Measurements from ENCODE around the gene KRTAP4-8. TPM values are rescaled to one million over a fixed set of nuclear protein-coding genes. Genes with fewer than 3 reads are reported as not detected.
A peak's percentile ranks its signal among the peaks of the same experiment; 100 is the strongest.

The KRTAP4-8 gene
- total and polyA plus RNA-seq, 2 of the 13 experiments (the other 11 are each of a cell fraction or from before 2014, with no cell fraction given) = not detected

- WGBS (ENCODE audit: low lambda C conversion rate) = 2% methylated on average over 4 of the region's 4 CpGs
- Histone ChIP-seq H3K9me3 (ENCODE audit: low read length) (no peaks in the 10 kb centered on the region), H3K36me3 (replicated peaks in 1 of 2; ENCODE audit: control insufficient read depth in 1 of 2, insufficient read depth in 2 of 2, low read length in 2 of 2) (no peaks in the 10 kb centered on the region), H3K27ac (ENCODE audit: extremely low read length, insufficient read depth, low read length) (no peak overlapping the region), H3K27me3 (ENCODE audit: control insufficient read depth in 1 of 2, insufficient read depth in 2 of 2, low read length in 2 of 2) (no peaks in the 10 kb centered on the region; a peak in 2 of 5 replicates), H3K4me3 (replicated peaks in 1 of 3; ENCODE audit: insufficient read depth in 1 of 3, low read depth in 2 of 3, low read length in 3 of 3) (no peak overlapping the region), H3K4me1 (ENCODE audit: insufficient read depth, low read length) (no peaks in the 10 kb centered on the region), H3K9ac (ENCODE audit: insufficient read depth, low read depth, low read length) (no peak overlapping the region), H2AFZ (ENCODE audit: low read length) (no peak overlapping the region), H4K20me1 (ENCODE audit: insufficient read depth, low read length) (no peaks in the 10 kb centered on the region), H3K4me2 (ENCODE audit: low read depth, low read length) (no peak overlapping the region), H3K79me2 (ENCODE audit: insufficient read depth, low read length) (no peaks in the 10 kb centered on the region)
- ChIA-PET CTCF (ENCODE audit: low intra/inter-chr PET ratio, low total read pairs) (no interaction called here), POLR2A (no interaction called here)
- in situ Hi-C loops (cut with HindIII; ENCODE audit: extremely low pct_ligation_motif_present, low pct_unique_long_range_greater_than_20kb) = no loop called here
- ATAC-seq = no peak
- TF ChIP-seq MAFK (conservative IDR thresholded peaks at IDR 0.05 in 1 of 2, IDR thresholded peaks at IDR 0.05 in 1 of 2; ENCODE audit: low read length in 2 of 2) (peak; percentile 24 to 60; a peak in 3 of 4 replicates), ZNF136 (CRISPR knock-in tag; IDR thresholded peaks at IDR 0.05; ENCODE audit: low read depth) (no peak), ZFP90 (CRISPR knock-in tag; IDR thresholded peaks at IDR 0.05; ENCODE audit: borderline replicate concordance) (no peak), NCOA1 (CRISPR knock-in tag; IDR thresholded peaks at IDR 0.05) (no peak), SALL2 (CRISPR knock-in tag; IDR thresholded peaks at IDR 0.05) (no peak), ZFP36L2 (CRISPR knock-in tag; IDR thresholded peaks at IDR 0.05) (no peak), MAFF (IDR thresholded peaks at IDR 0.05; ENCODE audit: low read depth, low read length) (0 out of 2 replicates have a peak, but pooled peaks have one; percentile 50)
- no peak for FAIRE-seq
- intact Hi-C loops (cut with micrococcal nuclease; ENCODE audit: unreplicated experiment) = no loop called here
- no TSS peak for BruUV-seq (replicated peaks)
- DNase-seq (ENCODE audit: low spot score) = no peak
These were observed 15.3 kb downstream of the KRTAP4-8 start for GRCh38 chr17:41082626-41083025.

- ChIA-PET CTCF (ENCODE audit: low intra/inter-chr PET ratio, low total read pairs) (no interaction called here), POLR2A (no interaction called here)
- intact Hi-C loops (cut with micrococcal nuclease; ENCODE audit: unreplicated experiment) (no loop called here), in situ Hi-C loops (cut with HindIII; ENCODE audit: extremely low pct_ligation_motif_present, low pct_unique_long_range_greater_than_20kb) (no loop called here)
- Histone ChIP-seq H3K4me1 (ENCODE audit: insufficient read depth, low read length) (no peaks in the 10 kb centered on the region), H3K27ac (ENCODE audit: extremely low read length, insufficient read depth, low read length) (no peak overlapping the region), H3K9me3 (ENCODE audit: low read length) (no peaks in the 10 kb centered on the region), H3K27me3 (ENCODE audit: control insufficient read depth in 1 of 2, insufficient read depth in 2 of 2, low read length in 2 of 2) (peaks cover 0 to 5% of the 10 kb centered on the region in 2 experiments; a peak in 2 of 5 replicates), H2AFZ (ENCODE audit: low read length) (no peak overlapping the region), H3K4me3 (replicated peaks in 1 of 3; ENCODE audit: insufficient read depth in 1 of 3, low read depth in 2 of 3, low read length in 3 of 3) (no peak overlapping the region), H3K4me2 (ENCODE audit: low read depth, low read length) (no peak overlapping the region), H3K9ac (ENCODE audit: insufficient read depth, low read depth, low read length) (no peak overlapping the region), H4K20me1 (ENCODE audit: insufficient read depth, low read length) (no peaks in the 10 kb centered on the region), H3K36me3 (replicated peaks in 1 of 2; ENCODE audit: control insufficient read depth in 1 of 2, insufficient read depth in 2 of 2, low read length in 2 of 2) (no peaks in the 10 kb centered on the region), H3K79me2 (ENCODE audit: insufficient read depth, low read length) (no peaks in the 10 kb centered on the region)
- TF ChIP-seq ZSCAN21 (CRISPR knock-in tag; IDR thresholded peaks at IDR 0.05; ENCODE audit: borderline replicate concordance) (no peak), ZNF674 (CRISPR knock-in tag; IDR thresholded peaks at IDR 0.05; ENCODE audit: low read depth) (no peak), SRSF1 (optimal IDR thresholded peaks at IDR 0.05; ENCODE audit: low read depth, low read length) (no peak), TFAP4 (IDR thresholded peaks at IDR 0.05; ENCODE audit: borderline replicate concordance, low read depth) (no peak), NONO (IDR thresholded peaks at IDR 0.05) (0 out of 2 replicates have a peak, but pooled peaks have one; percentile 22), NONO (CRISPR knock-in tag; conservative IDR thresholded peaks at IDR 0.05) (no peak), HDAC2 (CRISPR knock-in tag; IDR thresholded peaks at IDR 0.05) (no peak)
- ATAC-seq = no peak
- FAIRE-seq = no peak
- BruUV-seq (replicated peaks) = no TSS peak
- DNase-seq (ENCODE audit: low spot score) = no peak
These were observed 21.2 kb downstream of the KRTAP4-8 start for GRCh38 chr17:41076788-41077187.

Data from HepG2 (cell line).